ENCODE results near the gene RAPGEF2.
"Not testable (repeated sequence)": the region's sequence is repeated elsewhere in the genome, so short reads cannot be mapped to it uniquely, and the experiment has no call there.

The RAPGEF2 gene

DNA sequence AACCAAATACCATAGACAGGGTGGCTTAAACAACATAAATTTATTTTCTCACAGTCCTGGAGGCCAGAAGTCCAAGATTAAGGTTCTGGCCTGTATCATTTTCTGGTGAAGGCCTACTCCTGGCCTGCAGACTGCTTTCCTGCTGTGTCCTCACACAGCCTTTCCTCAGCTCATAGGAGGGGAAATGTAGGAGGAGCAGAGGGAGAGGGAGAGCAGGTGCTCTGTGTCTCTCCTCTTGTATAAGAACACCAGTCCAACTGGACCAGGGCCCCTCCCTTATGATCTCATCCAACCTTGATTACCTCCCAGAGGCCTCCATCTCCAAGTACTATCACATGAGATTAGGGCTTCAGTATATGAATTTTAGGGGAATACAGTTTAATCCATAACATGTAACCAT, 34.3 kb downstream of the RAPGEF2 start:
- DNase-seq (ENCODE audit: low spot score): no peak

DNA sequence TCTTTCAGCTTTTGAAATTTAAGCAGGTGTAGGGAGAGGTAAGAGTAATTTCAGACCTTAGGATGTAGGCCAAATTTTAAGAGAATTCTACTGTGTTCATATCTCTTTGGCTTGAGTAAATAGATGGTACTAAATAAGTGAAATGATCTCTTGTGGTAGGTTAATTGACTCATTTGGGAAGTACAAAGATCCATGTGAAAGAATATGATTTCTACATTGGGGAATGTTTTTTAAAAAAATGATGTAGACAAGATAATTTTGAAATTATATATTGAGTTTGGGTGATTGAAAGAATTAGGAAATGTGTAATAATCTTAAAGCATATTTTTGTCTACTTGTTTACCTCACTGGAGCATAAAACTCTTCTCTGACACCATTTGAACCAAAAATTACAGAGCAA, 35.6 kb downstream of the RAPGEF2 start:
- DNase-seq (ENCODE audit: low spot score): no peak

GRCh38 chr4:159141193-159141592, 38.3 kb downstream of the RAPGEF2 start:
- DNase-seq (ENCODE audit: low spot score): no peak

DNA sequence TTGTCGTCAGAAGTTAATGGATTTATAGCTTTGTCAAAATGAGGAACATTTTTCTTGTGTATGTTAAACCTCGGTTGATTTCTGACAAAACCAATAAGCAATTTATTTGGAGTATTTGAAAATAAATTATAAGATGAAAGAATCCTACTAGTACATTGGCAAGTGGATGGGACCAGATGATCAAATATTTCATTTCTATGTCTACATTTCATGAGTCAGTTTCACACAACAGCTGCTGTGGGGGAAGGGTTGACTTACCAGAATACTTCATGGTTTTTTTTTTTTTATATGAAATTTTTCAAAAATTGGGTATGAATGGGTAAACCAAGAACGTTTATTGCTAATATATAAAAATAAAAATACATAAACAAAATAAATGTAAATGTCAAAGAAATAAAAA, 39.4 kb downstream of the RAPGEF2 start:
- DNase-seq (ENCODE audit: low spot score): no peak

GRCh38 chr4:159142681-159143384, 40.0 kb downstream of the RAPGEF2 start:
- DNase-seq (ENCODE audit: low spot score): no peak

DNA sequence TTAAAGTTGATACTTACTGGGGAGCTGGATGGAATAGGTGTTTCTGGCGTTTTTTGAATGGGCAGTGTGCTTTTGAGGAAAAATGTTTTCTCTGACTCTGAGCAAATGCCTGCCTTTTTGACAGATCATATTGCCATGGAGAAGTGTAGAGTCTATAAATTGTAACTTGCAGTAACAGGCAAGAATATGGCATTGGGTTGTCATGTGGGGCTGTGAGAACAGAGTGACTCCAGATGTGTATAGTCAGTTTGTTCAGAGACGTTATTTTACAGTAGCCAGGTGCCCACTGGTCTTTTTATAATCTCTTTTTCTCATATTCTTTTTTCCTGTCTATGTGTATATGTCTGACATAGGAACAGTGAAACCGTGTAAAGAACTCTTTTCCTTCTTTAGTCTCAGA, 40.8 kb downstream of the RAPGEF2 start:
- DNase-seq (ENCODE audit: low spot score): no peak

GRCh38 chr4:159144112-159144694, 41.3 kb downstream of the RAPGEF2 start:
- DNase-seq (ENCODE audit: low spot score): no peak

DNA sequence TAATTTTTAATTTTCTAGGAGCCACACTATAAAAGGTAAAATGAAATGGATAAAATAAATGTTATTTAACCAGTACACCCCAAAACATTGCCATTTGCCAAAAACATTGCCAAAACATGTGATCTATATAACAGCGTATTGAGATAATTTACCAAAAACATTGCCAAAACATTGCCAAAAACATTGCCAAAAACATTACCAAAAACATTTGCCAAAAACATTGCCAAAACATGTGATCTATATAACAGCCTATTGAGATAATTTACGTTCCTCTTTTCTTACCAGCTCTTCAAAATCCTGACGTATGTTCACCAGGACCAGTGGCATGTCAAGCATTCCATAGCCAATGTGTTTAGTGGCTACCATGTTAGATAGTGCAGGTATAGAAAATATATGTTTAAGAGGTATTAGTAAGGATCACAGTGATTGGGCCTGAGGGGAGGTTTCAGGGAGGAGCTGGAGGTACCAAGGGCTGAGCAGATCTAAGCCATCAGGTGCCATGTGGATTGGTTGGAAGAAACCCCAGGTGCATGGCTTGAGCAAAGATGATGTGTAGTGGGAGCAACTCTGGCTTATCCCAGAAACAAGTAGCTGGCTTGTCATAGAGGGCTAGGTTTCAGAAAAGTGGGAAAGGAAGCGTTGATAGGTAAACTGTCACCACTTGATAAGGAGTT, 42.6 kb downstream of the RAPGEF2 start:
- DNase-seq (ENCODE audit: low spot score): no peak

- no peak for DNase-seq (ENCODE audit: low spot score)
Observed at GRCh38 chr4:159145992-159146330, 43.1 kb downstream of the RAPGEF2 start.

DNA sequence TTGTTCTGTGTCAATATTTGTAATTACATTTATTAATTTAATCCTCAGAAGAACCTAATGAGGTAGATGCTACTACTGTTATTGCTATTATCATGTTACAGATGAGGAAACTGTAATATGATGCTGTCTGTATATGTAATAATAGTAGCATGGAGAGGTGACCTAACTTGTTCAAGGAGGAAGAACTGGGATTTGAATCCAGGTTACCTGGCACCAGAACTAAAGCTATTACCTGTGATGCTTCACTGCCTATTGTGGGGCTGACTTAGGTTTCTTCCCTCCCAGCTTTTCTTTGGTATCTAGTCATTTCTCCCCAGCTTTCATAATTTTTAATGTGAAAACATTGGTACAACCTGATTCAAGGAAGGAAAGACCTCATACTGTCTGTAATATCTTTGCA, 43.6 kb downstream of the RAPGEF2 start:
- no peak for DNase-seq (ENCODE audit: low spot score)

DNA sequence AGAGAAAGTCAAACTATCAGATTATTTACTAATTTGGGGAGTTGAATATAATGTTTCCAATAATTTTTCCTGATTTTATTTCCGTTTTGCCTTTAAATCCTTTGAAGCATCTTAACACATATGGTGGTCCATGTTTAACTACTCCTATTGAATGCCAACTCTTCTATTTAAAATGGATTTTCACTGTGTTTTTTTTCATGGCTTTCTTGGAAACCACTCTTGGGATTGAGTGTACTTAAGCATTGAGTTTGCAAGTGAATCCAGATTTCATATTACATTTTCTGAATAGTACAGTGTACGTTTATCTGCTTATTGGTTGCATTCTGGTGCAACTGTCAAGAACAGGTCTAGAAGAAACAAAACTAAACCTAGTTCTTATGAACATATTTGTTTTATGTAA, 45.6 kb downstream of the RAPGEF2 start:
- DNase-seq (ENCODE audit: low spot score): no peak

DNA sequence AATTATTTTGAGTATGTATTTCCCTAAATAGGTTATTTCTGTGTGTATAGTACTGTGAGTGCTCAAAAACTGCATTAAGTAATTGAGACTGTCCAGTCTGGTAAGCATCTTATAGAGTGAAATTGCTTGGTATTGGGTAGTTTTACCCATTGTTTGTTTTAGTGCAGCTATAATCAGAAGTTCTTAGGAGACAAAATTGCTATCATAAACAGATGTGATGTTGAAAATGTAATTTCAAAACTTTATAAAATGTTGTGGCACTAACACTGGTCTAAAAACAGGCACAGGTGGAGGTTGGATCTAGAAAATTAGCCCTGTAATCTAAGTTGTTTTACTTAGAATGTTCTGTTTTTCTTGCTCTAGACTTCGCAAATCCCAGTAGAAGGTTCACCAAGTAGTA, 46.8 kb downstream of the RAPGEF2 start:
- no peak for DNase-seq (ENCODE audit: low spot score)

- DNase-seq (ENCODE audit: low spot score): no peak
Observed at GRCh38 chr4:159150396-159150795, 47.5 kb downstream of the RAPGEF2 start.

DNA sequence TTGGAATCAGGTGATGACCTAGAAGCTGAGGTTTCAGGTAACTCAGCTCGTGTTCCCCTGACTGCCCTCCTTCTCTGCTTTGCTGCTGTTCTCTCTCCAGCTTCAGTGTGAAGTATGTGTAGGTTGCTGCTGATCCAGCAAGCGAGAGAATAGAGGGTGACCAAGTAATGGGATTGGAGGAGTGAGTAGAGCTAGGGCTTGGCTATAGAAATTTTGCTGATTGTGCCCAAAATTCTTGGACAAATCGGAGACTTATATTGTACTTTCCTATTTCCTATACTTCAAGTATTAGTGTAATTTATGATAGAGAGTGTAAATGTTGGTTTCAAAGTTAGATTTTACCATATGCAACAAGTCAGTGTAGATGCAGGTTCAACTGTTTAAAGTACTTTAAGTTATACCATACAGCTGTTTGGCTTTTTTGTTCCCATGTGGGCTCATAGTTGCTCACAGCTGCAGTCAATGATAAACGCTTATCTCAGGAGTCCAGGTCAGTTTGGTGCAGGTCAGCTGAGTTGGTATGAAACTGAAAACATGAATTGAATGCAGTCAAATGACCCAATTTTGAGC, 48.0 kb downstream of the RAPGEF2 start:
- no peak for DNase-seq (ENCODE audit: low spot score)

DNA sequence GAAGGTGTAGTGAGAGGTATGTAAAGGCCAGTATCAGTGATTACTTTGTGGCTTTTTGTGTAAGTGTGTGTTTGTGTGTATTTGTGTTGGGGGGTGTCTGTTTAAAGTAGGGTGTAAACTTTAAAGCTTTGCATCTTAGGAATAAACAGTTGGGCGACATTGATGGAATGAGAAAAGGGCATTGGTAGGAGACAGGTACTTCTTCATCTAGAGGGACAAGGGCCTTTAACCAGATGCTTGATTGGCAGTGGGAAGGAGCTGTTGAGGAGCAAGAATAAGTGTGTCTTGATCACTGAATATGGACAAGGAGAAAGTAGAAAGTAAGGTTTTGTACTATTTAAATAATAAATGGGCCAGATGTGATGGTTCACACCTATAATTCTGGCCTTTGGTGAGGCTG, 48.8 kb downstream of the RAPGEF2 start:
- no peak for DNase-seq (ENCODE audit: low spot score)

- DNase-seq (ENCODE audit: low spot score): no peak
Observed at GRCh38 chr4:159152181-159152580, 49.3 kb downstream of the RAPGEF2 start.

- no peak for DNase-seq (ENCODE audit: low spot score)
Observed at GRCh38 chr4:159153669-159154068, 50.8 kb downstream of the RAPGEF2 start.

GRCh38 chr4:159155119-159155518, 52.2 kb downstream of the RAPGEF2 start:
- DNase-seq (ENCODE audit: low spot score): no peak

GRCh38 chr4:159158083-159158617, 55.3 kb downstream of the RAPGEF2 start:
- no peak for DNase-seq (ENCODE audit: low spot score)

GRCh38 chr4:159158985-159159384, 56.1 kb downstream of the RAPGEF2 start:
- DNase-seq (ENCODE audit: low spot score): no peak

DNA sequence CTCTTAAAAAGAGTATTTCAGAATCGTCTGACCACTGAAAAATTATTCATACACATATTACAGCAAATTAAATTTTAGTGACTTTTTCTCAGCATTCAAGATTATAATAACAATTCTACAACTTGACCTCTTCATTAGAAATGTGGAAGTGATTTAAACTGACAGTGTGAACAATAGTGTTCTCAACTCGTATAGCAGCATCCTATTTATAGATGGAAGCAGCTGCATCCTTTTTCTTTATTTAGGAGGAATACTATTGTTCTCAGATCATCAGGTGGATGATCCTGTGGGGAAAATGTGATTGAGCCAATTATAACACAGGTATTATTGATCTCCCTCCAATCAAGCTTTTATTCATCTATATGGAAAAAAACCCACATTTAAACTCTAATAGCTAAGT, 56.7 kb downstream of the RAPGEF2 start:
- DNase-seq (ENCODE audit: low spot score): no peak

DNA sequence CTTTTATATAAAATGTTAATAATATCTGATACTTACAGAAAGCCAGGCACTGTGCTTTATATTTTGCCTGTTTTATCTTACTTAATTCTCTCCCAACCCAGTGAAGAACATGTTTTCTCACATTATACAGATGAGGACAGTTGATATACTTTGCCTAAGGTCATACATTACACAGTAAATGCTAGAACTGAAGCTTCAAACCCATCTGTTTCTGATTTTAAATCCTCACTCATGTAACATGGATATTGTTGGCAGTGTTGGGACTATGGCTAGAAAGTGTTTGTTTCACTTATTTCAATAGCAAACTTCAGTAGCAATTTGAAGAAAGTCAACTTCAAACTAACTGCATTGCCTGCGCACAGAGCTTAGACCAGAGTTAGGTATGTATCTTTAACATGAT, 57.4 kb downstream of the RAPGEF2 start:
- no peak for DNase-seq (ENCODE audit: low spot score)

DNA sequence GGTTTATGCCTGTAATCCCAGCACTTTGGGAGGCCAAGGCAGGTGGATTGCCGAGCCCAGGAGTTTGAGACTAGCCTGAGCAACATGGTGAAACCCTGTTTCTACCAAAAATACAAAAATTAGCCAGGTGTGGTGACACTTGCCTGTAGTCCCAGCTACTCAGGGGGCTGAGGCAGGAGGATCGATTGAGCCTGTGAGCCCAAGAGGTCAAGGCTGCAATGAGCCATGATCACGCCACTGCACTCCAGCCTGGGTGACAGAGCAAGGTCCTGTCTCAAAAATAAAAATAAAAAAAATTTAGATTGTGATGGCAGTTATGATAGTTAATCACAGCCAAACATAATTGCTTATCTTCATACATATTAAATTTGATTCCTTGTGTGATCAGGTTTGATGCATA, 58.6 kb downstream of the RAPGEF2 start:
- not testable (repeated sequence) for DNase-seq (ENCODE audit: low spot score)
